Measurements from ENCODE around the gene SCGN. TPM values are rescaled to one million over a fixed set of nuclear protein-coding genes. Genes with fewer than 3 reads are reported as not detected.

Gene SCGN
- polyA plus RNA-seq, 1 donor (not counting 4 experiments of a cell fraction or from before 2014, with no cell fraction given), result not detected

- FAIRE-seq, result no peak
- dilution Hi-C loops (cut with MboI; ENCODE audit: extremely low pct_ligation_motif_present, low sequenced_read_pairs), result no loop called here
- Histone ChIP-seq H2AFZ (ENCODE audit: control insufficient read depth, low read length) (no peak overlapping the region), H3K36me3 (ENCODE audit: control insufficient read depth in 2 of 2, extremely low read depth in 1 of 2, insufficient read depth in 2 of 2, low read length in 2 of 2) (peaks cover 0 to 3% of the 10 kb centered on the region in 2 experiments), H3K79me2 (ENCODE audit: control insufficient read depth, insufficient read depth, low read length) (no peaks in the 10 kb centered on the region), H3K4me1 (ENCODE audit: control insufficient read depth, extremely low read depth, insufficient read depth, low read length) (no peaks in the 10 kb centered on the region), H3K9me3 (ENCODE audit: control insufficient read depth, low read depth, low read length) (no peaks in the 10 kb centered on the region), H3K27ac (ENCODE audit: control insufficient read depth, insufficient read depth, low read length) (no peak overlapping the region), H3K9ac (ENCODE audit: control insufficient read depth, extremely low read depth, insufficient read depth, low read length) (no peak overlapping the region), H3K4me3 (ENCODE audit: control insufficient read depth in 2 of 3, extremely low read depth in 1 of 3, insufficient read depth in 2 of 3, low read depth in 1 of 3, low read length in 3 of 3) (no peak overlapping the region), H3K27me3 (ENCODE audit: control insufficient read depth, extremely low read depth, insufficient read depth, low read length) (no peaks in the 10 kb centered on the region), H4K20me1 (ENCODE audit: control insufficient read depth, extremely low read depth, insufficient read depth, low read length) (no peaks in the 10 kb centered on the region), H3K9me1 (ENCODE audit: control insufficient read depth, extremely low read depth, insufficient read depth, low read length) (no peaks in the 10 kb centered on the region), H3K4me2 (ENCODE audit: control insufficient read depth, extremely low read depth, insufficient read depth, low read depth, low read length) (no peak overlapping the region)
- no peak for DNase-seq (ENCODE audit: low read depth, low spot score)
- no peak for TF ChIP-seq CTCF (optimal IDR thresholded peaks at IDR 0.05 in 1 of 3, IDR thresholded peaks at IDR 0.05 in 1 of 3, conservative IDR thresholded peaks at IDR 0.05 in 1 of 3; ENCODE audit: extremely low read depth in 1 of 3, insufficient read depth in 2 of 3, low read length in 3 of 3)
- no peak for TF ChIP-seq EZH2 (IDR thresholded peaks at IDR 0.05; ENCODE audit: low read length)
Measured at GRCh38 chr6:25603251-25603650, 48.8 kb upstream of the SCGN start.

GRCh38 chr6:25606151-25606550, 45.9 kb upstream of the SCGN start:
- H3K4me2 ChIP-seq (ENCODE audit: control insufficient read depth, extremely low read depth, insufficient read depth, low read depth, low read length), result no peak overlapping the region
- no peak overlapping the region for H3K27ac ChIP-seq (ENCODE audit: control insufficient read depth, insufficient read depth, low read length)
- no peaks in the 10 kb centered on the region for H3K9me3 ChIP-seq (ENCODE audit: control insufficient read depth, low read depth, low read length)
- FAIRE-seq, result no peak
- H2AFZ ChIP-seq (ENCODE audit: control insufficient read depth, low read length), result no peak overlapping the region
- no peak for DNase-seq (ENCODE audit: low read depth, low spot score)
- dilution Hi-C loops (cut with MboI; ENCODE audit: extremely low pct_ligation_motif_present, low sequenced_read_pairs), result no loop called here
- H4K20me1 ChIP-seq (ENCODE audit: control insufficient read depth, extremely low read depth, insufficient read depth, low read length), result no peaks in the 10 kb centered on the region
- H3K4me3 ChIP-seq (ENCODE audit: control insufficient read depth in 2 of 3, extremely low read depth in 1 of 3, insufficient read depth in 2 of 3, low read depth in 1 of 3, low read length in 3 of 3), result no peak overlapping the region
- no peak overlapping the region for H3K9ac ChIP-seq (ENCODE audit: control insufficient read depth, extremely low read depth, insufficient read depth, low read length)
- TF ChIP-seq CTCF (optimal IDR thresholded peaks at IDR 0.05 in 1 of 3, IDR thresholded peaks at IDR 0.05 in 1 of 3, conservative IDR thresholded peaks at IDR 0.05 in 1 of 3; ENCODE audit: extremely low read depth in 1 of 3, insufficient read depth in 2 of 3, low read length in 3 of 3) (no peak), EZH2 (IDR thresholded peaks at IDR 0.05; ENCODE audit: low read length) (no peak)
- H3K79me2 ChIP-seq (ENCODE audit: control insufficient read depth, insufficient read depth, low read length), result no peaks in the 10 kb centered on the region
- no peaks in the 10 kb centered on the region for H3K4me1 ChIP-seq (ENCODE audit: control insufficient read depth, extremely low read depth, insufficient read depth, low read length)
- no peaks in the 10 kb centered on the region for H3K27me3 ChIP-seq (ENCODE audit: control insufficient read depth, extremely low read depth, insufficient read depth, low read length)
- H3K36me3 ChIP-seq (ENCODE audit: control insufficient read depth in 2 of 2, extremely low read depth in 1 of 2, insufficient read depth in 2 of 2, low read length in 2 of 2), result peaks cover 0 to 3% of the 10 kb centered on the region in 2 experiments
- no peaks in the 10 kb centered on the region for H3K9me1 ChIP-seq (ENCODE audit: control insufficient read depth, extremely low read depth, insufficient read depth, low read length)
